HG03025 (cell line): ENCODE results near the gene LRRC75B.
"Not testable (repeated sequence)": the region's sequence is repeated elsewhere in the genome, so short reads cannot be mapped to it uniquely, and the experiment has no call there.

Experiments used
- ATAC-seq: cut with Tn5 transposase; IDR thresholded peaks from one replicate; pipeline ENCODE4 v1.9.1; 2021; ENCODE audit warnings: mild to moderate bottlenecking, moderate library complexity; ENCODE audit not compliant: unreplicated experiment, low FRiP score

The LRRC75B gene, protein sequence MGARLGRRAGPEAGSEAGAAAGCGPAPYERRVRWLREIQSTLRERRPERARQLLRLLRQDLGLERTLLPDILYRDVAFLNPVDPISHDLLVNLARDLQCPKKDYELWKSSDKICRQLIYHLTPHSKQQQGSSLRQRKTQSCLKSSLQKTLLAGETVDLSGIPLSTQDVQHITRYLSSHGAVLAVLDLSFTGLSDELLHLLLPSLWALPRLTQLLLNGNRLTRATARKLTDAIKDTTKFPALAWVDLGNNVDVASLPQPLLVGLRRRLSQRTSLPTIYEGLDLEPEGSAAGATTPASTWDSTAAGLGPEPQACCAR

DNA sequence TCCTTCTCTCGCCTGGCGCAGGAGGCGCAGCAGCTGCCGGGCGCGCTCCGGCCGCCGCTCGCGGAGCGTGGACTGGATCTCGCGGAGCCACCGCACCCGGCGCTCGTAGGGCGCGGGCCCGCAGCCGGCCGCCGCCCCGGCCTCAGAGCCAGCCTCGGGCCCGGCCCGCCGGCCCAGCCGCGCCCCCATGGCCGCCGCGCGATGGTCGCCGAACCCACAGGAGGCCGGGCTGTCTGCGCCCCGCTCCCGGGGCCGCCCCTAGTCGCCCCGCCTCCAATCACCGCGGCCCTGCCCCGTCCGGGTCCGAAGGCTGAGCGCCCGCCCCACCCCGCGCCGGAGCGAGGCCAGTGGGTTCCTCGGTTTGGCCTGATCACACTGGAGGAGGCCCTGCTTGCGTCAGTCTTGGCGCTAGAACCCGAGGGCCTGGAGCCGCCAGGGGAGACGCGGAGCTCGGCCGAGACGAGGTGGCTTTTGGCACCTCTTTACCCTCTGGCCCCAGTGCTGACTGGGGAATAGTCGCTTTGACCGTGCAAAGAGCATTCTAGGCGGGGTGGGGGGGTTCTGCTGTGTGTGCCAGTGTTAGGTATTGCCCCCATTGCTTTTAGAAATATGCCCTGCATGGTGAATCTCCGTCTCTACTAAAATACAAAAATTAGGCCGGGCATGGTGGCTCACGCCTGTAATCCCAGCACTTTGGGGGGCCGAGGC, at the start of gene LRRC75B:
Gene LRRC75B (minus strand): TSS at position 223 of the 708 bp plus-strand sequence. CDS start 34 bp downstream, at position 189.
- no peak for ATAC-seq

DNA sequence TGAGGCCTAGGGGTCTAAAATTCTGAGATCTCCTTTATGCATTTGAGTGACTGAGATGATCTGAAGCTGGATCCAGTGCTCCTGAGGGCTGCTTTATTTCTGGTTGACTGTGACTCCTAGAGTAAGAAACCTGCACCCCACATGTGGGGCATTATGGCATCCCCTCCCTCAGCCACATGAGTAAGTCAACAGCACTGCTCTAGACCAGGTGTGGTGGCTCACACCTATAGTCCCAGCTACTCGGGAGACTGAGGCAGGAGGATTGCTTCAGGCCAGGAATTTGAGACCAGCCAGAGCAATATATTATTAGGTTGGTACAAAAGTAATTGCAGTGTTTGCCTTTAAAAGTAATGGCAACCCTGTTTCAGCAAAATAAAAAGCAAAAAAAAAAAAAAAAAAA, 49.4 kb upstream of the LRRC75B start:
- ATAC-seq, result not testable (repeated sequence)

DNA sequence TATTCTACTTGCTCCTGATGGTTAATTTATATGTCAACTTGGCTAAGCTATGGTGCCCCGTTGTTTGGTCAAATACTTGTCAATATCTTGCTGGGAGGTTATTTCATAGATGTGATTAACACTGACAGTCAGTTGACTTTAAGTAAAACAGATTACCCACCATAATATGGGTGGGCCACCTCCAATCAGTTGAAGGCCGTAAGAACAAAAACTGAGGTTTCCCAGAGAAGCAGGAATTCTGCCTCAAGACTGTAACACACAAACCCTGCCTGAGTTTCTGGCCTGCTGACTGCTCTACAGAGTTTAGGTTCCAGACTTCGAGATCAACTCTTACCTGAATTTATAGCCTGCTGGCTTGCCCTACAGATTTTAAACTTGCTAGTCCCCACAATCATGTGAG, 43.6 kb upstream of the LRRC75B start:
- not testable (repeated sequence) for ATAC-seq

DNA sequence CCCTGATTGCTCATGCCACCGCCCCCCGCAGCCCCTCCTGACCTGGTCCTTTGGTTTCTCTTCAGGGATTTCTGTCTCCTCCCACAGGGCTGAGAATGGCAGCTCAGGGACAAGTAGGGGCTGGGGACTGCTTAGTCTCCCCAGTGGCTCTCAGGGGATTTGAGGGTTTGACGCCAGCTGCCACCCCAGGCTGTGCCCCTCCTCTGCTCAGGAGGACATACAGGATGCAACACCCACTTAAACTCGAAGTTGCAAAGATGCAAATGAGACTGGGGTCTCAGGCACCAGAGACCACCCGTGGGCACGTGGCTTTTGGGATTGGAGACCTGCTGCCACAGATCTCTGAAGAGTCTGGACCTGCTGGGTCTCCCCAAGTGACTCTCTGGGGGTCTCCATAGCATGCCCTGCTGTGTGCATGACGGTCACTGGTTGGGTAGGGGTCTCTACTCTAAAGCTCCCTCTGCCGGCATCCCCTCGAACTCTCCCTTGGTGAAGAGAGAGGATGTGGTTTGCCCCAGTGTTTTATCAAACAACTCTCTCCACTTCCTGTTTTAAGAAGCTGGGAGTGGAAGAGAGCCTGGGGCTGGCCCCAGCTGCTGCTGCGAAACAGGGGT, 42.0 kb upstream of the LRRC75B start:
- ATAC-seq, result not testable (repeated sequence)

DNA sequence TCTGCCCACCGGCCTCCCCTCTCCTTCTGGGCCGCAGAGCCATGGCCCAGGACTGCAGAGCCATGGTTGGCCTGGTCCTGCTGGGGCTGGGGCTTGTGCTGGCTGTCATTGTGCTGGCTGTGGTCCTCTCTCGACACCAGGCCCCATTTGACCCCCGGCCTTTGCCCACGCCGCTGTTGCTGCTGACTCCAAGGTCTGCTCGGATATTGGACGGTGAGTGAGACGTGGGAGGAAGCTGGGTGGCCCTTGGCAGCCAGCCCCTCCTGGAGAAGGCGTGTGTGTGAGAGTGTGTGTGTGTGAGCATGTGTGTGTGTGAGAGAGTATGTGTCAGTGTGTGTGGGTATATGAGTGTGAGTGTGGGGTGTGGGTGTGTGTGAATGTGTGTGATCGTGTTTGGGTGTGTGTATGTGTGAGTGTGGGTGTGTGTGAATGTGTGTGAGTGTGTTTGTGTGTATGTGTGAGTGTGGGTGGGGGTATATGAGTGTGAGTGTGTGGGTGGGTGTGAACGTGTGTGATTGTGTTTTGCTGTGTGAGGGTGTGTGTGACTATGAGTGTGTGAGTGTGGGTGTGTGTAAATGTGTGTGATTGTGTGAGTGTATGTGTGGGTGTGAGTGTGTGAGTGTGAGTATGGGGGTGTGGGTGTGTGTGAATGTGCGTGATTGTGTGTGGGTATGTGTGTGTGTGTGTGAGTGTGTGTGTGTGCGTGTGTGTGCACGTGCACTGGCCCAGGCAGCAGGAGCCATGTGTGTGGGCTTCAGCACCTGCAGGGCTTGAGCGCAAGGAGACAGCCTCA, 40.6 kb upstream of the LRRC75B start:
- ATAC-seq, result not testable (repeated sequence)

DNA sequence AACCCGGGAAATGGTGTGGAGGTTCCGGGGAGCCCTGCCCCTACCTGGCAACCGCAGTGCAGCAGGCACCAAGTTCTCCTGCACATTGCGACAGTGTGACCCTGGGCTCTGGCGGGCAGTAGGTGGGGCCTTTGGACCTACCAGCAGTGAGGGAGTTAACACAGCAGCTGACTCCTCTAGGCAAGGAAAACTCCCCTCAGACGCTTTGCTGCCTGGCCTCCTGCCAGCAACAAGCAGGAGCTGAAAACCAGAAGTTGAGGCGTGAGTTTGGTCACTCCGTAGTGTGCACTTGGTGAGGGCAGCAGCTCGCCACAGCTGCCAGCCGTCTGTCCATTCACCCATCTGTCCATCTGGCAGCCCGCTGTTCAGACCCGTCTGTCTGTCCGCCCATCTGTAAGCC, 39.8 kb upstream of the LRRC75B start:
- ATAC-seq, result not testable (repeated sequence)

DNA sequence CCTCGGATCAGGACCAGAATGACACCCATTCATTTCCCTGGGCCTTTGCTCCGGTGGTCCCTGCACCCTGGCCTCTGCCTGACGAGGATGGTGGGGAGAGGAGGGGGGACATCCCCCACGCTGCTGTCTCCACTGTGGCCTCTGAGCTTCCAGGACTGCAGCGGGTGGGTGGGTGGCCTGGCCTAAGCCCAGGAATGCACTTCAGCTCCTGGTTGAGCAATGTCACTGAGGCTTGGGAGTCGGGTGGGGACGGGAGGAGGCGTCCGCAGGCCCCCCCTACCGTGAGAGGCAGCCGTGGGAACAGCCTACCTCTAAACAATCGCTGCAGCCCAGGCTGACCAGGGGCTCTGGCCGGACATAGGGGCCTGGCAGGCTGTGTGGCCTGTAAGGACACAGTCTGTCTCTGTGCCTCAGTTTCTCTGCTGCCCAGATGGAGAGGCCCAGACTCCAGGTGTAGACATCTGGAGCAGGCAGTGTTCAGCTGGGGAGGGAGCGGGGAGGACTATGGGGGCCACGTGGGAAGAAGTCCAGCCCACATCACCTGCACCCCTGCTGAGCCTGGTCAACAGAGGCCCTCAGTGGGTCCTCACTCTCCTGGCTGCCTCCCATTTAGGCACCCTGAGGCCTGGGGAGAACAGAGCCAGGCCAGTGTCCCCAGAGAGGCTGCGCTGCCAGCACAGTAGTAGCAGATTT, 38.7 kb upstream of the LRRC75B start:
- not testable (repeated sequence) for ATAC-seq

DNA sequence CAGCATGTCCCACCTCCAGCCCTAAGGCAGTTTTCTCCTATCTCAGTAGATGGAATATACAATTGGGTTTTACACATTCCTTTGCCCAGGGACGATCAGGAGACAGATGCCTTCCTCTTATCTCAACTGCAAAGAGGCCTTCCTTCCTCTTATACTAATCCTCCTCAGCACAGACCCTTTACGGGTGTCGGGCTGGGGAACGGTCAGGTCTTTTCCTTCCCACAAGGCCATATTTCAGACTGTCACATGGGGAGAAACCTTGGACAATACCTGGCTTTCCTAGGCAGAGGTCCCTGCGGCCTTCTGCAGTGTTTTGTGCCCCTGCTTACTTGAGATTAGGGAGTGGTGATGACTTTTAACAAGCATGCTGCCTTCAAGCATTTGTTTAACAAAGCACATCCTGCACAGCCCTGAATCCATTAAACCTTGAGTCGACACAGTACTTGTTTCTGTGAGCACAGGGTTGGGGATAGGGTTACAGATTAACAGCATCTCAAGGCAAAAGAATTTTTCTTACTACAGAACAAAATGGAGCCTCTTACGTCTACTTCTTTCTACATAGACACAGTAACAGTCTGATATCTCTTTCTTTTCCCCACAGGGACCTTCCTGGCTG, 38.0 kb upstream of the LRRC75B start:
- ATAC-seq, result not testable (repeated sequence)

DNA sequence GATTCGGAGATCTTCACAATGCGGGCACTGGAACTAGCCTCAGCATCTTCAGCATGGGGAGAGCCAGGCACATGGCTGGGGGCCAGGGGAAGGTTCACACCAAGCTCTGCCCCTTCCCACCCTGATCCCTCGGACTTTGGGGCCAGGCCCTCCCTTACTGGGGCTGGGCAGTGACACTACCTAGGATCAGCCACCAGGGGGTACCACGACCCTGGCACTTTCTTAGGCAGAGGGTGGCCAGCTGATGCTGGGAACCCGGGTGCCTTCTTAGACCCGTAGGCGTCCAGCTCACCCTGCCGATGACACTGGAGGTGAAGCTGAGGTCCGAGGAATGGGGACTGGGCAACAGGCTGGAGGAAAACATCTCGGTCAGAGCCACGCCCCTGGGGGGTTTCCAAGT, 36.2 kb upstream of the LRRC75B start:
- ATAC-seq, result not testable (repeated sequence)

DNA sequence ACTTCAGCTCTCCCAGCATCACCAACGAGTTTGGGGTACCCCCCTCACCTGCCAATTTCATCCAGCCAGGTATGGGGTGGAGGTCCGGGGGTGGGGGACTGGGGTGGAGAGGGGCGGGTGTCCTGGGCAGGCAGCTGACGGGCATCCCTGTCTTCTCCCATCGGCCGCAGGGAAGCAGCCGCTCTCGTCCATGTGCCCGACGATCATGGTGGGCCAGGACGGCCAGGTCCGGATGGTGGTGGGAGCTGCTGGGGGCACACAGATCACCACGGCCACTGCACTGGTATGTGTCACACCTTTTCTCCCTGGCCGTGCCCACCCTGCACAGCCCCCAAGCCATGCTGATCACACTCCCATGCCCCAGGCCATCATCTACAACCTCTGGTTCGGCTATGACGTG, 35.0 kb upstream of the LRRC75B start:
- not testable (repeated sequence) for ATAC-seq

DNA sequence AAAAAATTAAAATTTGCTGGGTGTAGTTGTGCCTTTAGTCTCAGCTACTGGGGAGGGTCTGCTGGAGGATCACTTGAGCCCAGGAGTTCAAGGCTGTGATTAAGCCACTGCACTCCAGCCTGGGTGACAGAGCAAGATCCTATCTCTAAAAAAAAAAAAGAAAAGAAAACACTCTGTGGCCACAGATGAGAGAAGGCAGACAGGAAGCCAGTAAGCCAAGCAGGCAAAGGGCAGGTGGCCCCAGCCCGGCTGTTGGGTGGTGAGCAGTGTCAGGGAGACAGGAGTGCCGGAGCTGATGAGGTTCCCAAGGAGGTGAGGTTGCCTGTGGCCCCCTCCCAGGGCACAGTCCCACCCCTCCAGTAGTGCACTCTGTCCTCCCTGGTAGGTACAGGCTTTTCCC, 29.7 kb upstream of the LRRC75B start:
- not testable (repeated sequence) for ATAC-seq

DNA sequence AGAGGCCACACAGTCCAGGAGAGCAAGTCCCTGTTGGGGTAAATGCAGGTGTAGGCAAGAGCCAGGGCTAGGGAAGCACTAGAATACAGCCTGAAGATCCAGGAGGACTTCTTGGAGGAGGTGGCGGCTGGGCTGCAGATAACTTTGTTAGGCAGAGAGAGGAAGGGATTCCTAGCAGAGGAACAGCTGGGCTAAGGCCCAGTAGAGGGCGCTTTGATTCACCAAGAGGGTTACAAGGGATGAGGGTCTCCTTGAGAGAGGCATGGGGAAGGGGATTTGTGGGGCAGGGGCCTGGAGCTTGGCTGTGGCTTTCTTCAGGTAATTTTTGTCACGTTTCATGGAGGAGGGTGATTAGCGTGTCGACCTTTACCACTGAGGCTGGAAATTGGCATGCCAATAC, 28.4 kb upstream of the LRRC75B start:
- not testable (repeated sequence) for ATAC-seq

DNA sequence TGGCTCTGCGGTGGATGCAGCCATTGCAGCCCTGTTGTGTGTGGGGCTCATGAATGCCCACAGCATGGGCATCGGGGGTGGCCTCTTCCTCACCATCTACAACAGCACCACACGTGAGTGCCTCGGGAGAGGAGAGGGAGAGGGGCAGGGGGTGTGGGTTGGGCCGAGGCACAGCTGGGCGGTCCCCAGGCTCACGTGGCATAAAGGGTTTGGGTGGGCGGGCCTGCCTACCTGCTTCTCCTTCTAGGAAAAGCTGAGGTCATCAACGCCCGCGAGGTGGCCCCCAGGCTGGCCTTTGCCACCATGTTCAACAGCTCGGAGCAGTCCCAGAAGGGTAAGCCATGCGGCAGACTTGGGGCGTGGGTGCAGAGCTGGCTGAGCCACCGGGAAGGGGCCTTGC, 21.9 kb upstream of the LRRC75B start:
- not testable (repeated sequence) for ATAC-seq

DNA sequence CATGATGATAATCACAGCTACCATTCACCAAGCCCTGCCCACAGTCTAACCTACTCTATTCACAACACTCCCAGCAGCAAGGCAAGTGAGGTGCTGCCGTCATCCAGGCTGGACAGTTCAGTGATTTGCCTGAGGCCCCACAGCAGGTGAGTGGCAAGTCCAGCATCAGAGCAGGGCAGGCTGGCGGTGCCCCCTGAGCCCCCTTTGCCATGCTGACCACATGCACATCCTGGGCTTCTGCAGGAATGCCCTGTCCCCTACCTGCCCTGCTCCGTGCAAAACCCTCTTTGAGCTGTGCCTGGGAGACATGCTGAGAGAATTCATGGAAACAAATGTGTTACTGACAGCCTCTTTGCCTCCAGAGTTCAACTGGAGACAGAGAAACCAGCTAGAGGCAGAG, 17.0 kb upstream of the LRRC75B start:
- not testable (repeated sequence) for ATAC-seq

DNA sequence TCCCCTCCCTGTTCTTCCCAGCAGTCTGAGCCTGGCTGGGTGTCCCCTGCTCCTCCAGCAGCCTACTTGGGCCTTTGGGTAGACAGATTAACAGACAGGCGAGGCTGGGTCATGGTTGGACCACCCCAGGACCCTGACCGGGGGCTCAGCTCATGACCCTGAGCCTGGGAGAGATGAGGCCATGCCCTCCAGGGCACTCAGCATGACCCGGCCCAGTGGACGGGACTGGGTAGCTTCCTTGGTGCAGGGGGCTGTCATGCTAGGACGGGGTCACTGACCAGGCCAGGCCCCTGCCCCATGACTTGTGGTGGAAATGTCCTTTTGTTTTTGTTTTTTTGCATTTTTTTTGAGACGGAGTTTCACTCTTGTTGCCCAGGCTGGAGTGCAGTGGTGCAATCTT, 15.5 kb upstream of the LRRC75B start:
- ATAC-seq, result not testable (repeated sequence)

DNA sequence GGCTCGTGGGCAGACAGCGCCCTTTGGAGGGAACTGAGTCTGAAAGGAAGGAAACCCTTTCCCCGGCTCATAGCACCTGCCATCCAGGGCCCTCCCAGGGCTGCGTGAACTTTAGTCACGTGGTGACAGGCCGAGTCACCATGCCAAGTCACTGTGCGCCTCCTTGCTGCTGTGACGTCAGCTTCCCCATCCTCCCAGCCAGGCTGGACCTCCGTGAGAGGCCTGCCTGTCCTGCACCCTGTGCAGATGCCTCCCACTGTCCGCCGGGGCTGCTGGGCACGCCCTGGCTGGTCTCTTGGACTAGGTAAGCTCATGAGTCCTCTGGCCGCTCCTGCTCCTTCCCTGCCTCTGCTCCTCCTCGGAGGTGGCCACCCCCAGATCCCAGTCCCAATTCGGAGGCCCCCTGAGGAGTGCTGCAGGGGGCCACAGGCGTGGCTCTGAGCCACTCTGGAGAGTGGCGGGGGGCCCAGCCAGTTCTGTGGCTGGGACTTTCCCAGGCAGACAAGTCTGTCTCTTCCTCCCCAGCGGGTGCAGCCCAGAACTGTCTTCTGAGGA, 14.6 kb upstream of the LRRC75B start:
- ATAC-seq, result not testable (repeated sequence)

DNA sequence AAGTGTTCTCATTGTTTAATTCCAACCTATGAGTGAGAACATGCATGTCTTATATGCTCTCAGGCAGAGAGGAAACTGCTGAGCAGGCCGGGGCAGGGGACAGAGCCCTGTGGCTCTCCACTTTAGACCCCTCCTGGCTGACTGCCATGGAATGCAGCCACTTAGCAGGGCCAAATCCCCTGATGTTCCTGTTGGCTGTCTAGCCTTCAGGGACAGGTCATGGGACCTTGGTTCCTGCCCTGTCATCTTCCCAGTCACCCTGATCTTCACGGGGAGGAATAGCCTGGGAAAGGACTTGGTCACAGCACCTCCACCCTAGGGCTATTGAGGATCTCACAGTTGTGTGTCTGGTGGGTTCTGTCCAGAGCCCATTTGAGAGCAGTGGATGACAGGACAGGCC, 13.5 kb upstream of the LRRC75B start:
- not testable (repeated sequence) for ATAC-seq

DNA sequence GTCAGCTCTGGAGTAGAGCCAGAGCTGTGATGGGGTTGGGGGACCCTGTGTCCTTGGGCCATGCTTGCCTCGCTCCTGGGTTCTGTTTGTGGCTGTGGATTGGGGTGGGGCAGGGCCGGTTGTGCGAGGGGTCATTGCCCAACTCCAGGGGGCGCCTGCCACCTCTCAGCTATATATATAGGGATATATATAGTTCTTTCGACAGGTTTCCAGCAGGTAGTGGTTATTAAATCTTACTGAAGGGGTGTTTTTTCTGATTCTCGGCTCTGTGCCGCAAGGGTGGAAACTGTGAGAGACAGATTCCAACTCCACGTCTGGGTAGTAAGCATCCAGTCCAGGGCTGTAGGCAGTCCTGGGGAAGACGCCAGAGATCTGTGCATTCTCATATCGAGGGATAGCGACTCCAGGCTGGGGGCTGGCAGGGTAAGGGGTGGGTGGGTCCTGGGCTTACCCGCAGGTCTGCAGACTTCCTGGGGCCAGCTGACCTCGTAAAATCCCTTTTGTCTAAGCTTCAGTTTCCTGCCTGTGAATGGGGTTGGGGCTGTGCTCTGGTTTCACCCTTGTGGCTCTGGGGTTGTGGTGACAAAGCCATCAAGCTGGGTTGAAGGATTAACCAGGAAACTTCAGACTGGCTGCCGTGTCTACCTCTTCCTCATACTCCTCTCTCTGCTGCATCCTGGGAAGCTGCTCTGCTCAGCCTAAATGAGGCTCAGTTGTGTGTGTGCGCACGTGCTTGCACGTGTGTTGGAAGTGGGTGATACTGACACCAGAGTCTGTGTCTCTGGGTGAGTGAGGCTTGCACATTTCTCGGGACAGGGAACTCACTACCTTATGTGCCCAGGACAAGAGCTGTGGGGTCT, 11.1 kb upstream of the LRRC75B start:
- not testable (repeated sequence) for ATAC-seq
